AG09309 (cell line): ENCODE results near the gene RHO.

Source experiments
- DNase-seq: peaks from one replicate; pipeline ENCODE4 v3.0.0-alpha.2; 2010; ENCODE audit warnings: low read depth
- H3K4me3 ChIP-seq: 2 replicates; pipeline ENCODE4 v1.5.1; 2011; ENCODE audit warnings: mild to moderate bottlenecking, low read depth, low read length, moderate library complexity; ENCODE audit not compliant: control insufficient read depth
- CTCF ChIP-seq: IDR thresholded peaks from 2 replicates; pipeline ENCODE4 v1.5.1; 2011; ENCODE audit warnings: mild to moderate bottlenecking, low read depth, low read length, inconsistent platforms; ENCODE audit not compliant: insufficient read depth, control insufficient read depth; ENCODE audit errors: missing control alignments

RHO gene

DNA sequence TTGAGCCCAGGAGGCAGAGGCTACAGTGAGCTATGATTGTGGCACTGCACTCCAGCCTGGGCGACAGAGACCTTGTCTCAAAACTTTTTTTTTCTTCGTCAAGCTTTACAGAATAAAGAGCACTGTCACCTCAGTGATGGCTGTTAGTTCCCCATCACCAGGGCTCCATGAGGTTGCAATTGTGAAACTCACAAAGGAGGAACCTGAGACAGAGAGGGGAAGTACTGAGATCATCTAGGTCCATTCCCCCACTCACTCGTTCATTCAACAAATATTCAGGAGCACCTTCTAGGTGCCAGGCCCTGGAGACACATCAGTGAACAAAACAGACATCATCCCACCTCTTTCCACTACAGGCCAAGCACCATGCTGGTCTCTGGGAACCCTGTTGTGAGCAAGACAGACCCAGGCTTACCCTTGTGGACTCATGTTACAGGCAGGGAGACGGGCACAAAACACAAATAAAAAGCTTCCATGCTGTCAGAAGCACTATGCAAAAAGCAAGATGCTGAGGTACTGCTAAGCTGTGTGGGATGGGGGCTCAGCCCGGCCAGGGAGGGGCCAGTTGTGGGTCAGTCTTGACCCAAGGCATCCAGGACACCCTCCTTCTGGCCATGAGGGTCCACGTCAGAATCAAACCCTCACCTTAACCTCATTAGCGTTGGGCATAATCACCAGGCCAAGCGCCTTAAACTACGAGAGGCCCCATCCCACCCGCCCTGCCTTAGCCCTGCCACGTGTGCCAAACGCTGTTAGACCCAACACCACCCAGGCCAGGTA lies 2.1 kb upstream of the RHO start:
- no peak for DNase-seq
- TF ChIP-seq CTCF = no peak
- H3K4me3 ChIP-seq = no peak overlapping the region

- no peak for DNase-seq
- no peak for TF ChIP-seq CTCF
- H3K4me3 ChIP-seq = no peak overlapping the region
Observed at GRCh38 chr3:129527262-129527661, 1.2 kb upstream of the RHO start.

DNA sequence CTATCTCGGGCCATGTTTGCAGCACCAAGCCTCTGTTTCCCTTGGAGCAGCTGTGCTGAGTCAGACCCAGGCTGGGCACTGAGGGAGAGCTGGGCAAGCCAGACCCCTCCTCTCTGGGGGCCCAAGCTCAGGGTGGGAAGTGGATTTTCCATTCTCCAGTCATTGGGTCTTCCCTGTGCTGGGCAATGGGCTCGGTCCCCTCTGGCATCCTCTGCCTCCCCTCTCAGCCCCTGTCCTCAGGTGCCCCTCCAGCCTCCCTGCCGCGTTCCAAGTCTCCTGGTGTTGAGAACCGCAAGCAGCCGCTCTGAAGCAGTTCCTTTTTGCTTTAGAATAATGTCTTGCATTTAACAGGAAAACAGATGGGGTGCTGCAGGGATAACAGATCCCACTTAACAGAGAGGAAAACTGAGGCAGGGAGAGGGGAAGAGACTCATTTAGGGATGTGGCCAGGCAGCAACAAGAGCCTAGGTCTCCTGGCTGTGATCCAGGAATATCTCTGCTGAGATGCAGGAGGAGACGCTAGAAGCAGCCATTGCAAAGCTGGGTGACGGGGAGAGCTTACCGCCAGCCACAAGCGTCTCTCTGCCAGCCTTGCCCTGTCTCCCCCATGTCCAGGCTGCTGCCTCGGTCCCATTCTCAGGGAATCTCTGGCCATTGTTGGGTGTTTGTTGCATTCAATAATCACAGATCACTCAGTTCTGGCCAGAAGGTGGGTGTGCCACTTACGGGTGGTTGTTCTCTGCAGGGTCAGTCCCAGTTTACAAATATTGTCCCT lies 1.2 kb downstream of the RHO start:
- no peak for TF ChIP-seq CTCF
- H3K4me3 ChIP-seq = no peak overlapping the region
- DNase-seq = no peak

GRCh38 chr3:129530251-129530791 lies 1.9 kb downstream of the RHO start:
- TF ChIP-seq CTCF = no peak
- no peak overlapping the region for H3K4me3 ChIP-seq
- peak; percentile 41 for DNase-seq

- H3K4me3 ChIP-seq = no peak overlapping the region
- TF ChIP-seq CTCF = no peak
- no peak for DNase-seq
Observed at GRCh38 chr3:129530821-129531220, 2.4 kb downstream of the RHO start.

DNA sequence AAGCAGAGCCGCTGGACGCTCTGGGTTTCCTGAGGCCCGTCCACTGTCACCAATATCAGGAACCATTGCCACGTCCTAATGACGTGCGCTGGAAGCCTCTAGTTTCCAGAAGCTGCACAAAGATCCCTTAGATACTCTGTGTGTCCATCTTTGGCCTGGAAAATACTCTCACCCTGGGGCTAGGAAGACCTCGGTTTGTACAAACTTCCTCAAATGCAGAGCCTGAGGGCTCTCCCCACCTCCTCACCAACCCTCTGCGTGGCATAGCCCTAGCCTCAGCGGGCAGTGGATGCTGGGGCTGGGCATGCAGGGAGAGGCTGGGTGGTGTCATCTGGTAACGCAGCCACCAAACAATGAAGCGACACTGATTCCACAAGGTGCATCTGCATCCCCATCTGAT lies 3.3 kb downstream of the RHO start:
- H3K4me3 ChIP-seq = no peak overlapping the region
- DNase-seq = no peak
- TF ChIP-seq CTCF = no peak
